ENCODE measurements around the gene KLF15. TPM values are rescaled to one million over a fixed set of nuclear protein-coding genes. Genes with fewer than 3 reads are reported as not detected.

The KLF15 gene
- total RNA-seq, 1 donor from 2014 or later, result 0.31 TPM

GRCh38 chr3:126376444-126376843 lies 19.2 kb upstream of the KLF15 start:
- H3K36me3 Mint-ChIP-seq (ENCODE audit: low read depth), result no peaks in the 10 kb centered on the region
- ChIA-PET CTCF (no interaction called here), POLR2A (no interaction called here)
- no peak for TF ChIP-seq CTCF (IDR thresholded peaks at IDR 0.05)
- no peak overlapping the region for H3K27ac Mint-ChIP-seq
- ATAC-seq (ENCODE audit: low read depth), result no peak
- no peaks in the 10 kb centered on the region for H3K4me1 Mint-ChIP-seq
- H3K27me3 Mint-ChIP-seq, result peaks cover 14% of the 10 kb centered on the region
- H3K4me3 Mint-ChIP-seq, result no peak overlapping the region
- no peaks in the 10 kb centered on the region for H3K9me3 Mint-ChIP-seq
- intact Hi-C loops (cut with micrococcal nuclease), result no loop called here
- no peak for DNase-seq

- Mint-ChIP-seq H3K27ac (no peak overlapping the region), H3K27me3 (peaks cover 12% of the 10 kb centered on the region), H3K4me1 (no peaks in the 10 kb centered on the region), H3K4me3 (no peak overlapping the region), H3K9me3 (no peaks in the 10 kb centered on the region), H3K36me3 (ENCODE audit: low read depth) (no peaks in the 10 kb centered on the region)
- no peak for TF ChIP-seq CTCF (IDR thresholded peaks at IDR 0.05)
- ChIA-PET POLR2A (no interaction called here), CTCF (no interaction called here)
- ATAC-seq (ENCODE audit: low read depth), result no peak
- no peak for DNase-seq
- intact Hi-C loops (cut with micrococcal nuclease), result no loop called here
Observed at GRCh38 chr3:126375835-126376331, 18.7 kb upstream of the KLF15 start.

GRCh38 chr3:126373682-126374601 lies 16.7 kb upstream of the KLF15 start:
- DNase-seq, result no peak
- H3K4me3 Mint-ChIP-seq, result no peak overlapping the region
- H3K9me3 Mint-ChIP-seq, result no peaks in the 10 kb centered on the region
- ChIA-PET CTCF (no interaction called here), POLR2A (no interaction called here)
- H3K27ac Mint-ChIP-seq, result no peak overlapping the region
- H3K27me3 Mint-ChIP-seq, result no peaks in the 10 kb centered on the region
- no peak for TF ChIP-seq CTCF (IDR thresholded peaks at IDR 0.05)
- intact Hi-C loops (cut with micrococcal nuclease), result no loop called here
- ATAC-seq (ENCODE audit: low read depth), result no peak
- no peaks in the 10 kb centered on the region for H3K4me1 Mint-ChIP-seq
- no peaks in the 10 kb centered on the region for H3K36me3 Mint-ChIP-seq (ENCODE audit: low read depth)

GRCh38 chr3:126373146-126373613 lies 16.0 kb upstream of the KLF15 start:
- ATAC-seq (ENCODE audit: low read depth) (no peak), DNase-seq (no peak)
- intact Hi-C loops (cut with micrococcal nuclease), result no loop called here
- Mint-ChIP-seq H3K27me3 (no peaks in the 10 kb centered on the region), H3K27ac (no peak overlapping the region), H3K36me3 (ENCODE audit: low read depth) (no peaks in the 10 kb centered on the region), H3K9me3 (no peaks in the 10 kb centered on the region), H3K4me1 (no peaks in the 10 kb centered on the region), H3K4me3 (no peak overlapping the region)
- TF ChIP-seq CTCF (IDR thresholded peaks at IDR 0.05), result no peak
- CTCF ChIA-PET, result no interaction called here
- POLR2A ChIA-PET, result no interaction called here

- no peak for TF ChIP-seq CTCF (IDR thresholded peaks at IDR 0.05)
- intact Hi-C loops (cut with micrococcal nuclease), result no loop called here
- no peak overlapping the region for H3K27ac Mint-ChIP-seq
Observed at GRCh38 chr3:126372413-126373145, 15.4 kb upstream of the KLF15 start.

More at GRCh38 chr3:126372413-126373145, 15.4 kb upstream of the KLF15 start:
- ATAC-seq (ENCODE audit: low read depth) (no peak), DNase-seq (no peak)
- no peaks in the 10 kb centered on the region for H3K36me3 Mint-ChIP-seq (ENCODE audit: low read depth)
- H3K9me3 Mint-ChIP-seq, result no peaks in the 10 kb centered on the region
- ChIA-PET CTCF (no interaction called here), POLR2A (no interaction called here)
- no peak overlapping the region for H3K4me3 Mint-ChIP-seq
- no peaks in the 10 kb centered on the region for H3K27me3 Mint-ChIP-seq
- H3K4me1 Mint-ChIP-seq, result no peaks in the 10 kb centered on the region

Data from activated B cell treated with CpG ODN at 0.5 μM for 24 hours (primary cell).